H7 (cell line): ENCODE measurements around the gene SMYD3. TPM values are rescaled to one million over a fixed set of nuclear protein-coding genes. Genes with fewer than 3 reads are reported as not detected.
A peak's percentile ranks its signal among the peaks of the same experiment; 100 is the strongest.
"Not testable (repeated sequence)": the region's sequence is repeated elsewhere in the genome, so short reads cannot be mapped to it uniquely, and the experiment has no call there.

Experiments
- DNase-seq: peaks from one replicate; pipeline ENCODE4 v3.0.0; 2012
- H3K27me3 ChIP-seq: 2 replicates; pipeline ENCODE4 v1.6.0; 2011; ENCODE audit warnings: mild to moderate bottlenecking, low read length; ENCODE audit not compliant: control insufficient read depth, insufficient read depth
- H3K36me3 ChIP-seq: replicated peaks from 2 replicates; pipeline ENCODE4 v1.5.1; 2011; ENCODE audit warnings: low read length; ENCODE audit not compliant: control insufficient read depth, insufficient read depth
- H3K4me3 ChIP-seq: 2 replicates; pipeline ENCODE4 v1.5.1; 2011; ENCODE audit warnings: low read depth, mild to moderate bottlenecking, control low read depth, low read length, moderate library complexity; ENCODE audit not compliant: insufficient read depth
- total RNA-seq: library from RNA; depleted of rRNA; stranded (reverse); fragments of >200 nt; shearing (Covaris generic); gene quantifications from 2 replicates; pipeline ENCODE4 v1.2.3, GENCODE V29; 2014

SMYD3 gene
- total RNA-seq, 1 experiment from 2014 or later: 31.0 TPM

- H3K4me3 ChIP-seq: no peak overlapping the region
- no peaks in the 10 kb centered on the region for H3K36me3 ChIP-seq
- no peak for DNase-seq
- no peaks in the 10 kb centered on the region for H3K27me3 ChIP-seq
Measured at GRCh38 chr1:246390855-246391254, 116.2 kb downstream of the SMYD3 start.

GRCh38 chr1:246384616-246385015 is 122.5 kb downstream of the SMYD3 start:
- no peak for DNase-seq
- no peaks in the 10 kb centered on the region for H3K27me3 ChIP-seq
- no peaks in the 10 kb centered on the region for H3K36me3 ChIP-seq
- no peak overlapping the region for H3K4me3 ChIP-seq

- no peak for DNase-seq
- Histone ChIP-seq H3K27me3 (no peaks in the 10 kb centered on the region), H3K4me3 (no peak overlapping the region), H3K36me3 (no peaks in the 10 kb centered on the region)
Measured at GRCh38 chr1:246383791-246384190, 123.3 kb downstream of the SMYD3 start.

- Histone ChIP-seq H3K36me3 (no peaks in the 10 kb centered on the region), H3K27me3 (no peaks in the 10 kb centered on the region), H3K4me3 (no peak overlapping the region)
- DNase-seq: no peak
Measured at GRCh38 chr1:246383239-246383589, 123.9 kb downstream of the SMYD3 start.

- Histone ChIP-seq H3K4me3 (no peak overlapping the region), H3K36me3 (no peaks in the 10 kb centered on the region), H3K27me3 (no peaks in the 10 kb centered on the region)
- no peak for DNase-seq
Measured at GRCh38 chr1:246382589-246383238, 124.4 kb downstream of the SMYD3 start.

GRCh38 chr1:246381452-246381851 is 125.6 kb downstream of the SMYD3 start:
- no peak overlapping the region for H3K4me3 ChIP-seq
- H3K27me3 ChIP-seq: no peaks in the 10 kb centered on the region
- no peak for DNase-seq
- H3K36me3 ChIP-seq: no peaks in the 10 kb centered on the region

GRCh38 chr1:246377625-246378153 is 129.4 kb downstream of the SMYD3 start:
- Histone ChIP-seq H3K36me3 (no peaks in the 10 kb centered on the region), H3K4me3 (no peak overlapping the region), H3K27me3 (no peaks in the 10 kb centered on the region)
- no peak for DNase-seq

GRCh38 chr1:246373828-246374569 is 133.1 kb downstream of the SMYD3 start:
- no peak overlapping the region for H3K4me3 ChIP-seq
- no peaks in the 10 kb centered on the region for H3K36me3 ChIP-seq
- H3K27me3 ChIP-seq: no peaks in the 10 kb centered on the region
- no peak for DNase-seq

GRCh38 chr1:246372559-246372958 is 134.5 kb downstream of the SMYD3 start:
- Histone ChIP-seq H3K36me3 (no peaks in the 10 kb centered on the region), H3K27me3 (no peaks in the 10 kb centered on the region), H3K4me3 (no peak overlapping the region)
- no peak for DNase-seq

GRCh38 chr1:246367041-246367440 is 140.0 kb downstream of the SMYD3 start:
- no peak for DNase-seq
- H3K27me3 ChIP-seq: no peaks in the 10 kb centered on the region
- no peaks in the 10 kb centered on the region for H3K36me3 ChIP-seq
- H3K4me3 ChIP-seq: no peak overlapping the region

GRCh38 chr1:246365708-246366107 is 141.4 kb downstream of the SMYD3 start:
- DNase-seq: no peak
- Histone ChIP-seq H3K36me3 (no peaks in the 10 kb centered on the region), H3K27me3 (no peaks in the 10 kb centered on the region), H3K4me3 (no peak overlapping the region)

- no peaks in the 10 kb centered on the region for H3K36me3 ChIP-seq
- no peaks in the 10 kb centered on the region for H3K27me3 ChIP-seq
- H3K4me3 ChIP-seq: no peak overlapping the region
- DNase-seq: no peak
Measured at GRCh38 chr1:246364415-246364941, 142.6 kb downstream of the SMYD3 start.

GRCh38 chr1:246357014-246357598 is 150.0 kb downstream of the SMYD3 start:
- not testable (repeated sequence) for DNase-seq, H3K36me3 ChIP-seq, H3K4me3 ChIP-seq, H3K27me3 ChIP-seq

GRCh38 chr1:246355411-246356230 is 151.5 kb downstream of the SMYD3 start:
- peak; percentile 26 for DNase-seq
- Histone ChIP-seq H3K27me3 (no peaks in the 10 kb centered on the region), H3K4me3 (no peak overlapping the region), H3K36me3 (no peaks in the 10 kb centered on the region)
